Left forelimb (tissue), 1 donor: ENCODE results near the gene ISOC2.
"Not testable (repeated sequence)": the region's sequence is repeated elsewhere in the genome, so short reads cannot be mapped to it uniquely, and the experiment has no call there.

Experiments used
- DNase-seq: peaks from one replicate; pipeline ENCODE4 v3.0.0-alpha.2; 2018; ENCODE audit warnings: low spot score

The ISOC2 gene

DNA sequence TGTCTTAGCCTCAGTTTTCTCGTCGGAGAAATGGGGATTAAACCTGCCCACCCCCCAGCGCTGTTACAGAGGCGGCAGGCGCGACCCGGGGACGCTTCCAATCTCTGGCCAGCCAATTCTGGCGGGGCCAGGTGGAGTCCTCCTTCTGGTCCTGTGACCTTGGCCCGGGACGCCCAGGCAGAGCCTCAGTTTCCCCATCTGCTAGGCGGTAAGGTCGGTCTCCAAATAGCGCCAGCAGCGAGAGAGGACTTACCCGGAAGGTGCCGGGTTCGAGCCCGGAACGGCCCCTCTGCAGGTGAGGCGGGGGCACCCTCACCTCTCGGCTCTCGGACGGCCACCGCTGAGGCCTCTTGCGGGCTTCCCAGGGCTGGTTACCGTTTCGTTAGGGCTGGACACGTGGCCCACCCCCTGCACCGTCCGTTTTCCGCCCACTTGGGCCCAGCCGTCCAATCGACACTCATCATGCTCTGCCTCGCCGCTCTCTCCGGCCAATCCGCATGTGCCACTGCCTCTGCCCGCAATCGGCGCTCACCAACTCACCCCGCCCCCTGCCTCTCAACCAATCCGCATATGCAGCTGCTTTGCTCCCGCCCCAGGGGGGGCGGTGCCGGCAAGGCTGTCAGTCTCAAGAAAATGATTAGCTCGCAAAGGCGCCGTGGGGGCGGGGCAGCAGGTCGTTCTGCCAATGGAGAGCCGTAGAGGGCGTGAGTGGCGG is at the start of gene ISOC2:
Gene ISOC2, minus strand, starts transcription at position 384 of the 715 bp plus-strand sequence. CDS start 5,156 bp downstream, outside the sequence.
- peak; percentile 100 for DNase-seq

DNA sequence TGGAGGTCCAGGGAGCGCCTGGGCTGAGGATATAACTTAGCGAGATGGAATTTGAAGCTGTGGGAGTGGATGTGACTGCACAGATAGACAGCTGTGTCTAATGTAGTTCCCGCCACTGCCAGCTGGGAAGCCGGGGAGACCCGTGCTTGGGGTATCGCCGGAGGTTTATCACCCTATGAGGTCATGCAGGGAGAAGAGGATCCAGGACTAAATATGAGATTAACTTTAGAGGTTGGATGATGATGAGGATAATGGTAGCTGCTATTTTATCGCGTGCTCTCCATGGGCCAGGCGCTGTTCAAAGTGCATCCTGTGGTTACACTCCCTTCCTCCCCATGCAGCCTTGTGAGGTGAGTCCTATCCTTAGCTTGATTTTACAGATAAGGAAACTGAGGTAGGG is 46.7 kb upstream of the ISOC2 start:
- DNase-seq, result no peak

DNA sequence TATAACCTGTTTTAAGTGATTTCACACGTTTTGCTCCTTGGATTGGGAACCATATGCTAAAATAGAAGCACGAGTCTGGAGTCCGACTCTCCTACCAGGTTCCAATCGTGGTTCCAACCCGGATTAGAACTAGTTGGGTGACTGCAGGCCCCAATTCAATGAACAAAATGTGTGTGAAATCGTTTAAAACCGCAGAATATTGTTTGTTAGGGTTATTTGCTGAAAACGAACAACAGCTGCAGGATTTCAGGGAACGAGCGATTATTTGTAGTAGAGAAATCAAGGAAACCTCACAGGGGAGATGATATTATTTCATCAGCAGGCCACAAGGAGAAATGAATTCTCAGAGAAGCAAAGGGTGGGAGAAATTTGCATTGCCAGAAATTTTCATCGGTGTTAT is 43.5 kb upstream of the ISOC2 start:
- DNase-seq, result no peak

DNA sequence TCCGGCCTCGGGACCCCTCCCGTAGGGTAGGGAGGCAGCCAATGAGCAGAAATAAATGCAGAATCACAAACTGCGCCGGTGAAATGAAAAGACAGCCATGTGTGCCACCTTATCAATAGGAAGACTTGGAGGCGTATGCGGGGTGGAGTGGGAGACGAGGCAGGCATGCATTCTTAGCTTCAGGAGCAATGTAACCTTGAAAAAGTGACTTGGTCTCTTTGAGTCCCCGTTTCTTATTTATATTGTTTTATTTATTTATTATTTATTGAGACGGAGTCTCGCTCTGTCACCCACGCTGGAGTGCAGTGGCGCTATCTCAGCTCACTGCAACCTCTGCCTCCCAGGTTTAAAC is 42.8 kb upstream of the ISOC2 start:
- DNase-seq, result no peak

DNA sequence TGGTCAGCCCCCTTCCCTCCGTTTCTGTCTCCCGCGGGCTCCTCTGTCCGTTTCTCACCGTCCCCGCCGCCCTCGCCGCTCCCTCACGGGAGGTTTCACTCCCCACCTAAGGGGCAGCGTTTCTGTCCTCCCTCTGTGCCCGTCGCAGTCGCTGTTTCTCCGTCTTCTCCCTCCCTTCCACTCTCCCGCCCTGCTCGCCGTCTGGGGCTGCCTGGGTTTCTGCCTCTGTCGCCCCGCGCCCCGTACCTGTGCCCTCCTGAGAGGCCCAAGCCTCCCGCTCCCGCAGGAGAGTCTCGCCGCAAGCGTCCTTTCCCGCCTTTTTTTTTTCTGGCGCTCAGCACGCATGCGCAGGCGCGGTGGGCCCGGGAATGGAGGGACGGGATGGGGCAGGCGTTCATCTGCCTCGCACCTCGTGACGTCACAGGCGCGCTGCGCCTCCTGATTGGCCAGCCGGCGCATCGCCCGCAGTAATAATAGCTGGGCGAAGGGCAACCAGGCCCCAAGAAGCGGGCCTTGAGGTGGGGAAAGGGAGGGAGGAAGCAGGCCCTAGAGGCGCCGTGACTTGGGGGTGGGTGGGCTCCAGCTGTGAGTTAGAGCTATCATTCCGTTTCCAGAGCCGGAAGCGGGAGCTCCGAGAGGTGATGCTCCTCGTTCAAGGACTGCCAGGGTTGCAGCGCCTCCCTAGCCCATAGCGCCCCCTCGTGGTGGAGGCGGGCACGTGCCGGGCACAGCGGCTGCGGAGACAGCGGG is 42.2 kb upstream of the ISOC2 start:
- peak; percentile 94 for DNase-seq

- no peak for DNase-seq
These were observed 41.7 kb upstream of the ISOC2 start for GRCh38 chr19:55503157-55503501.

DNA sequence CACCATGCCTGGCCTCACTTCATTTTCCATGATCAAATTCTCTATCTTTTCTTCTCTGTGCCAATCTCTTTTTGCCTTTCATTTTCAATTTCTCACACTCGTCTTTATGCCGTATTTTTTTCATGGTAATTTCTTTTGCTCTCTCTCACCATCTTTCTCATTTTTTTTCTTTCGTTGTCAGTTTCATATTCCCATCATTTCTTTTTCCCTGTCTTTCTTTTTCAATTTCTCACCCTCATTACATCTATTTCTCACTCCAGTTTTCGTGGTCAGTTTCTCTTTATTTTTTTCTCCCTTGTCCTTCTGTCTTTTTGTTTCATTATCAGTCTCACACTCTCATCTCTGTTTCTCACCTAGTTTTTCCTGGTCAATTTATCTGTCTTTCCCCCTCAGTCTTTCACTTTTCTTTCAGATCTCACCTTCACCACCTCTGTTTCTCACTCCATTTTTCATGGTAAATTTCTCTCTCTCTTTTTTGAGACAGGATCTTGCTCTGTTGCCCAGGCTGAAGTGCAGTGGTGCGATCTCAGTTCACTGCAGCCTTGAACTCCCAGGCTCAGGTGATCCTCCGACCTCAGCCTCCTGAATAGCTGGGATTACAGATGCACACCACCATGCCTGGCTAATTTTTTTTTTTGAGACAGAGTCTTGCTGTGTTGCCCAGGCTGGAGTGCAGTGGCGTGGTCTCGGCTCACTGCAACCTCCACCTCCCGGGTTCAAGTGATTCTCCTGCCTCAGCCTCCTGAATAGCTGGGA is 40.9 kb upstream of the ISOC2 start:
- DNase-seq, result no peak

- no peak for DNase-seq
These were observed 39.0 kb upstream of the ISOC2 start for GRCh38 chr19:55500368-55500952.

DNA sequence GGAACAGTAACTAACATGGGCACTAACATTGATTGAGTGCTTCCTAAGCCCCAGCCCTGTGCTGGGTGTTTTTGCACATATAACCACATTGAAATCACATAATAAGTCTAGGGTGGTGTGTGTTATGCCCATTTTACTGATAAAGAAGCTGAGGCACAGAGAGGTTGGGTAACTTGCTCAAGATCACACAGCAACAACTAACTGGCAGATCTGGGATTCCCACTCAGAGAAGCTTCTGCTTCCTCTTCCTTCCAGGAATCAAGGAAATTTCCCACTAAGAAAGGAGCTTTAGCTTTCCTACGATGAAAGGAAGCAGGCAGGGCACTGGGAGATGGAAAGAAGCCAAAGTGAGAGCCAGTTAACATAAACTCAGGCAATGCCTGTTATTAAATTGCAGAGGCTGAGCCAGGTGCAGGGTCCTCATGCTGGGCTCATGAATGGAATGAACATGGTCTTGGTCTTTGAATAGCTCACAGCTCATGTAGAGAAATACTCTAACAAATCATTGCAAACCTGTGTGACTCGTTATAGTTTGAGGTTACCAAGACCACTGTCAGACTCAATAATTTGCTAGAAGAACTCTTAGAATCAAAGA is 36.9 kb upstream of the ISOC2 start:
- no peak for DNase-seq

- peak; percentile 56 for DNase-seq
These were observed 36.3 kb upstream of the ISOC2 start for GRCh38 chr19:55497763-55498162.

DNA sequence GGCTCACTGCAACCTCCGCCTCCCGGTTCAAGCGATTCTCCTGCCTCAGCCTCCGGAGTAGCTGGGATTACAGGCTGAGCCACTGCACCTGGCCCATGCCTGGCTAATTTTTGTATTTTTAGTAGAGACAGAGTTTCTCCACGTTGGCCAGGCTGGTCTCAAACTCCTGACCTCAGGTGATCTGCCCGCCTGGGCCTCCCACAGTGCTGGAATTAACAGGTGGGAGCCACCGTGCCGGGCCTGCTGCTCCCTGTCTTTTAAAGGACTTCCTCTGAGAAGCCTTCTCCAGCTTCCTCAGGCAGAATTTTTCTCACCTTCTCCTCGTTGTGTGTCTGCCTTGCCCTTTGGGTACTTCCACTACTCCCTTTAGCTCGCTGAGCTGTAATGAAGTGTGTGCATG is 35.4 kb upstream of the ISOC2 start:
- not testable (repeated sequence) for DNase-seq

DNA sequence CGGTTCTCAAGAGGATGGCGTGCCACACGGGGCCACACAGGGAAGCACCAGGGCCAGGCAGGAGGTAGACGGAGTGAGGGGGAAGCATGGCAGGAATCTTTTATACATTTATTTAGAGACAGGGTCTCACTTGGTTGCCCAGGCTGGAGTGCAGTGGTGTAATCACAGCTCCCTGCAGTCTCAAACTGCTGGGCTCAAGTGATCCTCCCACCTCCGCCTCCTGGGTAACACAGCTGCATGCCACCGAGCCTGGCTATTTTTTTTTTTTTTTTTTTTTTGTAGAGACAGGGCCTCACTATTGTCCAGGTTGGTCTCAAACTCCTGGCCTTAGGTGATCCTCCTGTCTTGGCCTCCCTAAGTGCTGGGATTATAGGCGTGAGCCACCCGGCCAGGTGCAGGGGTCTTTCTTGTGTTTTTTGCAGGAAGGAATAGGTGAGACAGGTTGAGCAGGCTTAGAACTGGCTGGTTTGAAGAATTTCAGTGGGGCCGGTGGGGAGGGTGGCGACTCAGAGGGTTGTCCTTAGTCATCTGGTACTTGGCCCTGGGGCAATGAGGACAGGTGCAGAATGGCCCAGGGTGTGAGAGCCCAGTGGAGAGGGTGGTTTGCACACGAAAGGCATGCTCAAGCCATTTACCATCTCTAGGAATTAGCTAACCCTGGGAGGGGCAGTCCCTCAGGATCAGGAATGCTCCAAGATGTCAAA is 34.4 kb upstream of the ISOC2 start:
- DNase-seq, result no peak

GRCh38 chr19:55494172-55494761 is 32.8 kb upstream of the ISOC2 start:
- DNase-seq, result peak; percentile 65

DNA sequence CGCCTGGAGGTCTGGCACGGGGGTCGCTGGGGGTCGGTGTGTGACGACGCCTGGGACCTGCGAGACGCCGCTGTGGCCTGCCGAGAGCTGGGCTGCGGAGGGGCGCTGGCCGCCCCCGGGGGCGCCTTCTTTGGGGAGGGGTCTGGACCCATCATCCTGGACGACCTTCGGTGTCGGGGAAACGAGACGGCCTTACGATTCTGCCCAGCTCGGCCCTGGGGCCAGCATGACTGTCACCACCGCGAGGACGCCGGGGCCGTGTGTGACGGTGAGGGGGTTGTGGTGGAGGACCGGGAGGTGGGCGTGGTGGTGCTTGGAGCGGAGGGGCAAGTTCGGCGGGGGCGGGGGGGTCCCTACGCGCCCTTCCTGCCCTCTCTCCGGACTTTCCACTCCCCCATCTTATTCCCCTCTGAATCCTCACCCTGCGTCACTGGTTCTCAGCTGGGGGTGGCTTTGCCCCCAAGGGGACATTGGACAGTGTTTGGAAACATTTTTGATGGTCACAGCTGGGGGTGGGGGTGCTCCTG is 32.3 kb upstream of the ISOC2 start:
- no peak for DNase-seq

DNA sequence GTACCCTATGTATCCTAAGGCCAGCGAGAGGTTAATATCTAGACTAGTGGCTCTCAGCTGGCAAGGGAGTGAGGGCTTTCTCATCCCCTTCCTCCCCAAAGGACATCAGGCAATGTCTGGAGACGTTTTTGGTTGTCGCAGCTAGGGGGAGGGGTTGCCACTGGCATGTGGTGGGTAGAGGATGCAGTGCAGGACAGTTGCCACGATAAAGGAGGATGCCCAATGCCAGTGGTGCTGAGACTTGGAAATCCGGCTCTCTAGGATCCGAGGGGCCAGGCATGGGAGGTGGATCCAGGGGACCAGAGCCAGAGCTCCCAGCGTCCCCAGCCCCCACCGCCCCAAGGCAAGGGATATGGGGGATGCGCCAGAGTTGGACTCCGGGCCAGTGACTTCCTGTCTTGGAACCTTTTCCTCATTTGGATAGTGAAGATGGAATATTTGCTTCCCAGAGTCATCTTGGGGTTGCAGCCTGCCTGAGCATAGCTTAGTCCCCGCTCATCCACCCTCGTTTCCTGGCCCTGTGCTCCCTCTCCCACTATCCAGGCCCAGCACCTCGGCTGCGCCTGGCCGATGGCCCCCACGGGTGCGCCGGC is 31.7 kb upstream of the ISOC2 start:
- peak; percentile 79 for DNase-seq

DNA sequence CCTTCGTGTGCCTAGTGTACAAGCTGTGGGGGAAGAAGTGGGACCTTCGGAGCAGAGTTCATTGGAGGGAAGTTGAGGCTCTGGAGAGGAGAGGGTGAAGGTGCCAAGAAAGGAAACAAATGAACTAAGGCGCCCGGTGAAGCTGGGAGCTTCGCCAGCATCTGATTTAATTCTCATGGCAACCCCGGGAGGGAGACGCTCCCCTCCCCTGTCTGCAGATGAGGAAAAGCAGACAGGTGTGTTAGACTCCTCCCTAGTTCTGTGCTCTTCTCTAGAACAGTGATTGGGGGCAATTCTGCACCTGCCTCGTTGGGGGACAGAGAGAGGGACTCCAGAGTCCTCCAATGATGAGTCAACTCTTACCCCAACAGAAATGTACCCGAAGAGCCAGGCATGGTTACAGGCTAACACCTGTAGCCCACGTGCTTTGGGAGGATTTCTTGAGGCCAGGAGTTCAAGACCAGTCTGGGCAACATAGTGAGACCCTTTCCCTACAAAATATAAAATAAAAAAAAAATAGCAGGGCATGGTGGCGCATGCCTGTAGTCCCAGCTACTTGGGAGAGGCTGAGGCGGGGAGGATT is 31.0 kb upstream of the ISOC2 start:
- no peak for DNase-seq

DNA sequence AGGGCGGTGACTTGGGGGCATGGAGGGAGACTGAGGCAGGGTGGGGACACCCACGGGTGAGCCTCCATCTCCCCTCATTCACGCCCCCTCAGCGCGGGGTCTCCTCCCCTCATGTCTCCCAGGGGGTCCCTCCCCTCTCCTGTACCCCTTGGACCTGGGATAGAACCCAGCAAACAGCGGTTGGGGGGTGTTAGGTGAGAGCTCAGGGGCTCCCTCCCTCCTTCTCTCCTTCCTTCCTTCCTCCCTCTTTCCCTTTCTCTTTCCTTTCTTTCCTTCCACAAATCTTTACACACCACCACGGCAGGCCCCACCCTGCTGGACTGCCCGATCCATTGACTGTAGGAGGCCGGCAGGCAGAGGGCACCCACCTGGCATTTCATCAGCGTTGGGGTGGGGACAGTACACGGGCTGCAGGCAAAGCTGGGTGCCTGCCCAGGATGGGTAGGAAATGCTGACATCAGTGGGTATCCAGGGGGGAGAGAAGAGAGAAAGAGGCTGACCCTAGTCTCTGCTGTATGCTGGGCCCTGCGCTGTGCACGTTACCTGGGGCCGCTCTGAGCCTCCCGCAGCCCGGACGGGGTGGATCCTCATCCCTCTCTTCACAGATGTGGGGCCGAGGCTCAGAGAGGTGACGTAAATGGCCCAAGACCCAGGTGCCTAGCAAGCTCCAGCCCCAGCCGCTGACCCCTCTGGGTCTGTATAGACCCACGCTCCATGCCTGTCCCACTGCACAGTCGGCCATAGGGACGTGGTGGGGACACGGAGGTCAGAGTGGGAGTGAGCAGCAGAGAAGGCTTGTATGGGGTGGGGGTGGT is 30.3 kb upstream of the ISOC2 start:
- peak; percentile 62 for DNase-seq

DNA sequence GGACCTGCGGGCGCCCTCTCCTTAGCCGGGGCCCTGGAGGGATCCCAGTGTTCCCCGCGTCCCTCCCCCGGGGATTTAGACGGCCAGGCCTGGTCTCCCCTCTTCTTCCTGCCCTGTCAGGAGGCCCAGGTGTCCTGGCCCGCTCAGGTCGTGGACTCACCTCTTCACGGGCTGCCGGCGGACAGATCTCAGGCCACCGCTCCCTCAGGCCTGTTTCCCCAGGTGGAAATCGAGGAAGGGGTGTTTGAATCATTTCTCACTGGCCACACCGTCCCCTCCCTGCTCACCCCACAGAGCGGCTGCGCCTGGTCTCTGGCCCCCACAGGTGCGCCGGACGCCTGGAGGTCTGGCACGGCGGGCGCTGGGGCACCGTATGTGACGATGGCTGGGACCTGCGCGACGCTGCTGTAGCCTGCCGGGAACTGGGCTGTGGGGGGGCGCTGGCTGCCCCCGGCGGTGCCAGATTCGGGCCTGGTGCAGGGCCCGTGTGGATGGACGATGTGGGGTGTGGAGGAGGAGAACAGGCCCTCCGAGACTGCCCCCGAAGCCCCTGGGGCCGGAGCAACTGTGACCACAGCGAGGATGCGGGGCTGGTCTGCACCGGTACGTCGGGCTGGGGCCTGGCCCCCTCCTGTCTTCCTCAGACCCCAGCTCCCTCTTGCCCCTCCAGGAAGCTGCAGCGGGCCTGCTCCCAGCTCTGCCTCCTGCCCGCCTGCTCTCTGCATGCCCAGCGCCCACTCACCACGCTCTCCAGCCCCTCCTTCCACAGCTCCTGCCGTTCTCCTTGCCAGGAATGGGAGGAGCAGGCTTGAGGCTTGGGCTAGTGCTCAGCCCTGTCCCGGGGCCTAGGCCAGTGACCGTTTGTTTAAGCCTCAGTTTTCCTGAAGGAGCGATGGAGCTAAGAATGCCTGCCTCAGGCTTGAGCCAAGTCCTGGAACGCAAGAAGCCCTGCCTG is 29.3 kb upstream of the ISOC2 start:
- peak; percentile 66 for DNase-seq
